Activated naive CD4-positive, alpha-beta T cell treated with anti-CD3 and anti-CD28 coated beads, Interleukin-2, amount 50 U/mL, for 24 hours (primary cell): Measurements from ENCODE around the gene THOC5.

ENCODE experiments used
- H3K27ac Mint-ChIP-seq: one replicate; pipeline ENCODE4 v1.8.0; 2021; ENCODE audit warnings: mild to moderate bottlenecking, mixed read lengths
- H3K27me3 Mint-ChIP-seq: one replicate; pipeline ENCODE4 v1.8.0; 2021; ENCODE audit warnings: mixed read lengths
- H3K36me3 Mint-ChIP-seq: one replicate; pipeline ENCODE4 v1.8.0; 2021; ENCODE audit warnings: mixed read lengths
- H3K4me1 Mint-ChIP-seq: one replicate; pipeline ENCODE4 v1.8.0; 2021; ENCODE audit warnings: mixed read lengths
- H3K4me3 Mint-ChIP-seq: one replicate; pipeline ENCODE4 v1.8.0; 2021; ENCODE audit warnings: mild to moderate bottlenecking, mixed read lengths
- H3K9me3 Mint-ChIP-seq: one replicate; pipeline ENCODE4 v1.8.0; 2021; ENCODE audit warnings: mixed read lengths

The THOC5 gene

GRCh38 chr22:29528144-29528543 is 25.4 kb downstream of the THOC5 start:
- no peak overlapping the region for H3K4me3 Mint-ChIP-seq
- peaks cover 18% of the 10 kb centered on the region for H3K36me3 Mint-ChIP-seq
- H3K4me1 Mint-ChIP-seq, result no peaks in the 10 kb centered on the region
- H3K27ac Mint-ChIP-seq, result no peak overlapping the region
- no peaks in the 10 kb centered on the region for H3K9me3 Mint-ChIP-seq
- H3K27me3 Mint-ChIP-seq, result no peaks in the 10 kb centered on the region

GRCh38 chr22:29524442-29525191 is 28.9 kb downstream of the THOC5 start:
- Mint-ChIP-seq H3K9me3 (no peaks in the 10 kb centered on the region), H3K27ac (no peak overlapping the region), H3K4me3 (no peak overlapping the region), H3K4me1 (no peaks in the 10 kb centered on the region), H3K27me3 (no peaks in the 10 kb centered on the region), H3K36me3 (peaks cover 19% of the 10 kb centered on the region)

GRCh38 chr22:29523761-29524160 is 29.8 kb downstream of the THOC5 start:
- H3K27ac Mint-ChIP-seq, result no peak overlapping the region
- H3K4me3 Mint-ChIP-seq, result no peak overlapping the region
- peaks cover 19% of the 10 kb centered on the region for H3K36me3 Mint-ChIP-seq
- H3K9me3 Mint-ChIP-seq, result no peaks in the 10 kb centered on the region
- no peaks in the 10 kb centered on the region for H3K4me1 Mint-ChIP-seq
- no peaks in the 10 kb centered on the region for H3K27me3 Mint-ChIP-seq

- Mint-ChIP-seq H3K4me1 (no peaks in the 10 kb centered on the region), H3K27ac (no peak overlapping the region), H3K36me3 (peaks cover 15% of the 10 kb centered on the region), H3K4me3 (no peak overlapping the region), H3K27me3 (no peaks in the 10 kb centered on the region), H3K9me3 (no peaks in the 10 kb centered on the region)
These were observed 32.0 kb downstream of the THOC5 start for GRCh38 chr22:29521526-29521925.

DNA sequence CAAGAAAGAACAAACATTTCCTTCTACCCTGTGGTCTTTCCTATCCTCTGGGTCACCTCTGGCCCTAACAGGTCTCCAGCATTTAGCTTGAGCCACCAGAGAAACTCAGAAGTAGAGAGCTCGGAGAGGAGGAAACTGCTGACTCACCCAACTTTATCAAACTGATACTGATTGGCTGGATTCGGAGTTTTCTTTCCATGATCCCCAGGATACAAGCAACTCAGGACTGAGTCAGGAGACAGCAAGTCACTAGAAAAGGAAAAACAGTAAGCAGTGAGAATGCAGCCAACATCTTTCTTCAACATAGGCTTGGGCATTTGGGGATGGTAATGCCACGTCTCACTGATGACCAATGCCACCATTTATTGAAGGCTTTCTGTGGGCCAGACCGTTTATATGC is 32.7 kb downstream of the THOC5 start:
- Mint-ChIP-seq H3K9me3 (no peaks in the 10 kb centered on the region), H3K27me3 (no peaks in the 10 kb centered on the region), H3K4me3 (no peak overlapping the region), H3K4me1 (no peaks in the 10 kb centered on the region), H3K27ac (no peak overlapping the region), H3K36me3 (peaks cover 19% of the 10 kb centered on the region)

DNA sequence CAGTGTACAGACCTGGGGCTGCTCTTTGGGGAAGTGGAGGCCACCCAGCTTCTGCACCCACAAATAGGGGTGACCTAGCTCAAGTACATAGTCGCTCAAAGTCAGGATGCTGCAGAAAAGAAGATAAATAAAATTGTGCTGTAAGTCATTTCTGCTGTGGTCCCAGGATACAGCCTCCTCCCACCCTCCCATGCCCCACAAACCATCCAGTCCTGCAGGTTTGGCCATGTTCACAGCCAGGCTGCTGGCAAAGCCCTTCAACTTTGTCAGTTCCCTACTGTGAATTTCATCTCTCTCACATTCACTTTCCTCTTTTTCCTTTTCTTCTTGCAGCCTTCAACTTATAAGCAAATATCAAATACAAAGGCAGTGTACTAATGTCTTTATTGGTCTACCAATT is 33.6 kb downstream of the THOC5 start:
- no peaks in the 10 kb centered on the region for H3K27me3 Mint-ChIP-seq
- no peak overlapping the region for H3K4me3 Mint-ChIP-seq
- H3K4me1 Mint-ChIP-seq, result no peaks in the 10 kb centered on the region
- H3K27ac Mint-ChIP-seq, result no peak overlapping the region
- H3K36me3 Mint-ChIP-seq, result peaks cover 18% of the 10 kb centered on the region
- H3K9me3 Mint-ChIP-seq, result no peaks in the 10 kb centered on the region

GRCh38 chr22:29518427-29518826 is 35.1 kb downstream of the THOC5 start:
- Mint-ChIP-seq H3K27ac (no peak overlapping the region), H3K36me3 (peaks cover 14% of the 10 kb centered on the region), H3K27me3 (no peaks in the 10 kb centered on the region), H3K9me3 (no peaks in the 10 kb centered on the region), H3K4me3 (no peak overlapping the region), H3K4me1 (no peaks in the 10 kb centered on the region)

DNA sequence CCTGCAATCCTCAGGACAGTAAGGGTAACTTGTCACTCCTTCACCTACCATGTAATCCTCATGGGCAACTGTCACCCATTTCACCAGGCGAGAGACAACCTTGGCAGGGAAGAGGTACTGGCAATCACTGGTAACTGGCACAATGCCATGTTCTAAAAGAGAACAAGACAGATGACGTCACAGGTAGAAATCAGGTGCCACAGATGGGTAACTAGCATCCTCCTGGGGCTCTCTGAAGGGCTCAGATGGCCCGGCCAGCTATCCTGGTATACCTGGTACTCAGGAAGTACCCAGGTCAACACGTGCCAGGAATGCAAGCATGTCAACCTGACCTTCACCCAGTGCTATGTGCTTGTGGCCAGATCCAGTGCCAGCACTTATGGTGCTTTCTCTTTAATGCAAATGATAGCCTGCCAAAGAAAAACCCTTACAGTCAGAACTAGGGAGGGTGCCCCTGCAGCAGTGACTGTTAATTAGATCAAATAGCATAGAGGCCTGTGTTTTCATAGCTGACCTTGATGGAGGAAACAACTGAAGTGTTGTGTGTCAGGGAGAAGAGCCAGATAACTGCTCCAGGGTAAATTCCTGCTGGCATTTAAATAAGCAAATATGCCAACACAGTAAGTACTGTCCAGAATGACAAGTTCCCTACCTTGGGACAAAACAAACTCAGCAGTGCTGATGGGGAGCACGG is 36.2 kb downstream of the THOC5 start:
- no peaks in the 10 kb centered on the region for H3K9me3 Mint-ChIP-seq
- H3K4me3 Mint-ChIP-seq, result no peak overlapping the region
- no peak overlapping the region for H3K27ac Mint-ChIP-seq
- no peaks in the 10 kb centered on the region for H3K4me1 Mint-ChIP-seq
- H3K36me3 Mint-ChIP-seq, result peaks cover 12% of the 10 kb centered on the region
- H3K27me3 Mint-ChIP-seq, result no peaks in the 10 kb centered on the region

DNA sequence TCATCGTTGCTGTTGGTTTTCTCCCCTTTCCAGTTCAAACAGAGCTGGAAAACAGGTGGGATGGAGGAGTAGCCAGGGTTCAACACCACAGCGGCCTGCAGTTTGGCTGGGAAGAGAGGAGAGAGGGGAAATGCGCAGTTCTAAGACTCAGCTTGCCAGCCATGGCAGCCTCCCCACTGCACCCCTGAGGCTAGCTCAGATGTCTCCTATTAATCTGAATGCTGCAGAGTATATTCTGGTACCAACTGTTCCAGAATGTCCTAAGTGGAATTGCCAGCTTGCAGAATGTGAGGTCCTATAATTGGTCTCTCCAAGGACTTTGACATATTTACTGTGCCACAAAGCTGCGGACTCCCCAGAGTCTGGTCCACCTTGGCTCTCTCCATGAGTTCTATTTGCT is 41.5 kb downstream of the THOC5 start:
- Mint-ChIP-seq H3K4me1 (no peaks in the 10 kb centered on the region), H3K36me3 (peaks cover 9% of the 10 kb centered on the region), H3K9me3 (no peaks in the 10 kb centered on the region), H3K27ac (no peak overlapping the region), H3K4me3 (no peak overlapping the region), H3K27me3 (no peaks in the 10 kb centered on the region)

GRCh38 chr22:29511126-29511862 is 42.3 kb downstream of the THOC5 start:
- H3K27me3 Mint-ChIP-seq, result no peaks in the 10 kb centered on the region
- no peaks in the 10 kb centered on the region for H3K9me3 Mint-ChIP-seq
- H3K4me3 Mint-ChIP-seq, result no peak overlapping the region
- no peak overlapping the region for H3K27ac Mint-ChIP-seq
- H3K4me1 Mint-ChIP-seq, result no peaks in the 10 kb centered on the region
- peaks cover 8% of the 10 kb centered on the region for H3K36me3 Mint-ChIP-seq

- peaks cover 4% of the 10 kb centered on the region for H3K36me3 Mint-ChIP-seq
- H3K27ac Mint-ChIP-seq, result no peak overlapping the region
- no peaks in the 10 kb centered on the region for H3K27me3 Mint-ChIP-seq
- no peaks in the 10 kb centered on the region for H3K9me3 Mint-ChIP-seq
- no peaks in the 10 kb centered on the region for H3K4me1 Mint-ChIP-seq
- no peak overlapping the region for H3K4me3 Mint-ChIP-seq
These were observed 43.0 kb downstream of the THOC5 start for GRCh38 chr22:29510542-29510941.

- H3K4me1 Mint-ChIP-seq, result no peaks in the 10 kb centered on the region
- H3K27ac Mint-ChIP-seq, result peak overlapping the region; percentile 85
- no peaks in the 10 kb centered on the region for H3K9me3 Mint-ChIP-seq
- H3K36me3 Mint-ChIP-seq, result peaks cover 4% of the 10 kb centered on the region
- no peak overlapping the region for H3K4me3 Mint-ChIP-seq
- no peaks in the 10 kb centered on the region for H3K27me3 Mint-ChIP-seq
These were observed 43.7 kb downstream of the THOC5 start for GRCh38 chr22:29509815-29510214.

- no peaks in the 10 kb centered on the region for H3K27me3 Mint-ChIP-seq
- H3K4me1 Mint-ChIP-seq, result no peaks in the 10 kb centered on the region
- no peaks in the 10 kb centered on the region for H3K9me3 Mint-ChIP-seq
- no peak overlapping the region for H3K4me3 Mint-ChIP-seq
- H3K36me3 Mint-ChIP-seq, result peaks cover 4% of the 10 kb centered on the region
- peak overlapping the region; percentile 30 for H3K27ac Mint-ChIP-seq
These were observed 44.3 kb downstream of the THOC5 start for GRCh38 chr22:29509298-29509697.

GRCh38 chr22:29503811-29504372 is 49.7 kb downstream of the THOC5 start:
- Mint-ChIP-seq H3K27me3 (no peaks in the 10 kb centered on the region), H3K4me1 (no peaks in the 10 kb centered on the region), H3K9me3 (no peaks in the 10 kb centered on the region), H3K27ac (no peak overlapping the region), H3K4me3 (no peak overlapping the region), H3K36me3 (peaks cover 3% of the 10 kb centered on the region)

- Mint-ChIP-seq H3K4me3 (no peak overlapping the region), H3K27ac (no peak overlapping the region), H3K9me3 (no peaks in the 10 kb centered on the region), H3K4me1 (no peaks in the 10 kb centered on the region), H3K27me3 (no peaks in the 10 kb centered on the region), H3K36me3 (peaks cover 8% of the 10 kb centered on the region)
These were observed 53.7 kb downstream of the THOC5 start for GRCh38 chr22:29499852-29500251.

GRCh38 chr22:29493636-29494035 is 59.9 kb downstream of the THOC5 start:
- Mint-ChIP-seq H3K36me3 (peaks cover 11% of the 10 kb centered on the region), H3K4me1 (no peaks in the 10 kb centered on the region), H3K27me3 (no peaks in the 10 kb centered on the region), H3K9me3 (no peaks in the 10 kb centered on the region), H3K4me3 (no peak overlapping the region), H3K27ac (no peak overlapping the region)
